Measurements from ENCODE around the gene SORL1.

Gene SORL1

DNA sequence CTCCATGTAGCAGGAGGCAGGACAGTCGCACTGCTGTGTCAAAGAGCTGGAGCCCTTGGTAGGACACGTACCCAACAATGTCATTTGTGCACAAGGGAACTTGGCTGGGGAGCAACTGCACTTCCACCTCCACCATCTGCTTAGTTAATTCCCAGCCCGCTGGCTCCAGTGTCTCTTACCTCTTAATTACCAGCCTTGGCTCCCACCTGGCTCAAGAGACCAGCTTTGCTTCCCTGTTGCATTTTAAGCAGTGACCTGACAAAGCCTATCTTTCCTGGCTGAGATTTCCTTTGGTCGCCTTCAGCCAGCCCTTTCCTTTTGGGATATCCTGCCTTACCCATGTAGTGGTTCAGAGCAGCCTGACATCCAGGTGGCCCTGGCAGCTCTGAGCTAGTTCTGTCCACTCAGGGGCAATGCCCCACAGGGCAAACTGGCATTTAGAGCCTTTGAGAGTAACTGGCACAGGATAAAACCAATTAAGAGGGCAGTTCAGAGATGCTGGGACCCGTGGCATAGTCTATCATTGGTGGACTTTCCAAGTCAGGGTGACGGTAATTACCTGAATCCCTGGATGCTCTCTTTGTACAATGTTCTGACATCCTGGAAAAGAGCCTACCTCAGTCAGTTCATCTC, 213.2 kb downstream of the SORL1 start:
- Histone ChIP-seq H3K4me3 (ENCODE audit: low read depth in 1 of 2, low read length in 2 of 2) (no peak overlapping the region), H3K9ac (ENCODE audit: low read depth, low read length) (no peak overlapping the region), H4K20me1 (ENCODE audit: insufficient read depth, low read length) (no peaks in the 10 kb centered on the region), H3K4me1 (ENCODE audit: insufficient read depth, low read length) (no peaks in the 10 kb centered on the region), H3K27me3 (ENCODE audit: insufficient read depth, low read length, poor library complexity) (peaks cover 5% of the 10 kb centered on the region), H3K79me2 (ENCODE audit: insufficient read depth, low read length) (no peaks in the 10 kb centered on the region), H3K36me3 (ENCODE audit: insufficient read depth, low read length) (no peaks in the 10 kb centered on the region), H3K27ac (ENCODE audit: low read length) (no peak overlapping the region), H3K9me3 (ENCODE audit: insufficient read depth, low read length, severe bottlenecking) (no peaks in the 10 kb centered on the region), H2AFZ (ENCODE audit: low read depth, low read length) (no peak overlapping the region), H3K4me2 (ENCODE audit: insufficient read depth, low read length) (no peak overlapping the region)
- DNase-seq, result no peak
- TF ChIP-seq, protein P1, sequence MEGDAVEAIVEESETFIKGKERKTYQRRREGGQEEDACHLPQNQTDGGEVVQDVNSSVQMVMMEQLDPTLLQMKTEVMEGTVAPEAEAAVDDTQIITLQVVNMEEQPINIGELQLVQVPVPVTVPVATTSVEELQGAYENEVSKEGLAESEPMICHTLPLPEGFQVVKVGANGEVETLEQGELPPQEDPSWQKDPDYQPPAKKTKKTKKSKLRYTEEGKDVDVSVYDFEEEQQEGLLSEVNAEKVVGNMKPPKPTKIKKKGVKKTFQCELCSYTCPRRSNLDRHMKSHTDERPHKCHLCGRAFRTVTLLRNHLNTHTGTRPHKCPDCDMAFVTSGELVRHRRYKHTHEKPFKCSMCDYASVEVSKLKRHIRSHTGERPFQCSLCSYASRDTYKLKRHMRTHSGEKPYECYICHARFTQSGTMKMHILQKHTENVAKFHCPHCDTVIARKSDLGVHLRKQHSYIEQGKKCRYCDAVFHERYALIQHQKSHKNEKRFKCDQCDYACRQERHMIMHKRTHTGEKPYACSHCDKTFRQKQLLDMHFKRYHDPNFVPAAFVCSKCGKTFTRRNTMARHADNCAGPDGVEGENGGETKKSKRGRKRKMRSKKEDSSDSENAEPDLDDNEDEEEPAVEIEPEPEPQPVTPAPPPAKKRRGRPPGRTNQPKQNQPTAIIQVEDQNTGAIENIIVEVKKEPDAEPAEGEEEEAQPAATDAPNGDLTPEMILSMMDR (IDR thresholded peaks at IDR 0.05; ENCODE audit: borderline replicate concordance, extremely low read depth, low read length, poor library complexity, severe bottlenecking), result no peak
- TF ChIP-seq EZH2 (IDR thresholded peaks at IDR 0.05; ENCODE audit: borderline replicate concordance, low read depth, low read length, severe bottlenecking), result no peak
- no peak for ATAC-seq (ENCODE audit: insufficient read depth, low read depth)

DNA sequence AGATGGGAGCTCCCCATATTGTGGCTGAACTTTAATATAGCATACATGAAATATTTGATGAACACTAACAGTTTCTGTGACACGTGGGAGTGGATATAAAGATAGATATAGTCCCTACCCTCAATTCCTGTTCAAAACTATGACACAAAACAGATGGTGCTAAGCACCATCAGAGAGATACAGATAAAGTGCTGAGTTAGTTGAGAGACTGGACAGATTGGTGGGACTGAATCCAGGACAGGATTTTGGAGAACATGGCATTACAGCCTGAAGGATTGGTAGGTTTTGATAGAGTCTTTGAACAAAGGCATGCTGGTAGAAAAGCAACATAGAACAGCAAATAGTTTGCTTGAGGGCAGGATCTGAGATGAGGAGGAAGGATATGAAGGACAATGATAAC, 215.7 kb downstream of the SORL1 start:
- Histone ChIP-seq H2AFZ (ENCODE audit: low read depth, low read length) (no peak overlapping the region), H3K36me3 (ENCODE audit: insufficient read depth, low read length) (no peaks in the 10 kb centered on the region), H3K4me3 (ENCODE audit: low read depth in 1 of 2, low read length in 2 of 2) (no peak overlapping the region), H3K79me2 (ENCODE audit: insufficient read depth, low read length) (no peaks in the 10 kb centered on the region), H3K9ac (ENCODE audit: low read depth, low read length) (no peak overlapping the region), H3K27me3 (ENCODE audit: insufficient read depth, low read length, poor library complexity) (peaks cover 11% of the 10 kb centered on the region), H4K20me1 (ENCODE audit: insufficient read depth, low read length) (no peaks in the 10 kb centered on the region), H3K4me2 (ENCODE audit: insufficient read depth, low read length) (no peak overlapping the region), H3K4me1 (ENCODE audit: insufficient read depth, low read length) (no peaks in the 10 kb centered on the region), H3K27ac (ENCODE audit: low read length) (no peak overlapping the region), H3K9me3 (ENCODE audit: insufficient read depth, low read length, severe bottlenecking) (no peaks in the 10 kb centered on the region)
- no peak for ATAC-seq (ENCODE audit: insufficient read depth, low read depth)
- DNase-seq, result no peak
- no peak for TF ChIP-seq EZH2 (IDR thresholded peaks at IDR 0.05; ENCODE audit: borderline replicate concordance, low read depth, low read length, severe bottlenecking)
- TF ChIP-seq, protein P1 (IDR thresholded peaks at IDR 0.05; ENCODE audit: borderline replicate concordance, extremely low read depth, low read length, poor library complexity, severe bottlenecking), result no peak

DNA sequence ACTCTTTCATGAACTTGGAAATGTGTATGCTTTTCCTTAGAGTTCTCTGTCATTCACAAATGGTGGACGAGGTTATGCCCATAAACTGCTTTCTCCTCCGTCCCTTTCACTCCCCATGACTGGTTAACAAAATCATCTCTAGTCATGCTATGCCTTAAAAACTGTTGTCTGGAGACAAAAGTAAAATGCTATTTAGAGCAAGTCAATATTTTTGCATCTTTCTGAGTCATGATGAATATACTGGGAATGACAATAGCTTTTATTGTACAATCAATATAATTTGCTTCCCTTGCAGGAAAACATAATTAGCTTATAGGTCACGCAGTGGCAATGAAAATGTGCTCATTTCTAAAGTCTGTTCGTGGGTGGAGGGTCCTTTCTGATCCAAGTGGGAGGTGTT, 217.3 kb downstream of the SORL1 start:
- TF ChIP-seq, protein P1 (IDR thresholded peaks at IDR 0.05; ENCODE audit: borderline replicate concordance, extremely low read depth, low read length, poor library complexity, severe bottlenecking), result no peak
- no peak for TF ChIP-seq EZH2 (IDR thresholded peaks at IDR 0.05; ENCODE audit: borderline replicate concordance, low read depth, low read length, severe bottlenecking)

More for the DNA sequence above, 217.3 kb downstream of the SORL1 start:
- Histone ChIP-seq H3K9ac (ENCODE audit: low read depth, low read length) (no peak overlapping the region), H3K79me2 (ENCODE audit: insufficient read depth, low read length) (no peaks in the 10 kb centered on the region), H3K4me2 (ENCODE audit: insufficient read depth, low read length) (no peak overlapping the region), H3K9me3 (ENCODE audit: insufficient read depth, low read length, severe bottlenecking) (no peaks in the 10 kb centered on the region), H3K4me1 (ENCODE audit: insufficient read depth, low read length) (no peaks in the 10 kb centered on the region), H4K20me1 (ENCODE audit: insufficient read depth, low read length) (no peaks in the 10 kb centered on the region), H3K4me3 (ENCODE audit: low read depth in 1 of 2, low read length in 2 of 2) (no peak overlapping the region), H2AFZ (ENCODE audit: low read depth, low read length) (no peak overlapping the region), H3K36me3 (ENCODE audit: insufficient read depth, low read length) (no peaks in the 10 kb centered on the region), H3K27ac (ENCODE audit: low read length) (no peak overlapping the region), H3K27me3 (ENCODE audit: insufficient read depth, low read length, poor library complexity) (peaks cover 15% of the 10 kb centered on the region)
- DNase-seq (no peak), ATAC-seq (ENCODE audit: insufficient read depth, low read depth) (no peak)
